Right cardiac atrium (tissue), 5 donors: Measurements from ENCODE around the gene PRKCA. TPM values are rescaled to one million over a fixed set of nuclear protein-coding genes. Genes with fewer than 3 reads are reported as not detected.
"Not testable (repeated sequence)": the region's sequence is repeated elsewhere in the genome, so short reads cannot be mapped to it uniquely, and the experiment has no call there.

ENCODE experiments used
- ATAC-seq, 2 donors: fragments of 200-7000 bp; cut with Tn5 transposase; one replicate each; pipeline versions ENCODE4 v1.8.0 to v1.9.1; 2020; ENCODE audit warnings: moderate library complexity in 2 of 2, mild to moderate bottlenecking in 1 of 2
- DNase-seq, 3 donors: peaks; one replicate each; pipeline ENCODE4 v3.0.0-alpha.2; 2020
- H3K27ac ChIP-seq: one replicate; pipeline ENCODE4 v1.5.1; 2013; ENCODE audit warnings: mild to moderate bottlenecking, low read length, control low read depth, moderate library complexity
- H3K27me3 ChIP-seq: one replicate; pipeline ENCODE4 v1.6.1; 2013; ENCODE audit not compliant: control insufficient read depth, insufficient read depth
- H3K4me1 ChIP-seq: one replicate; pipeline ENCODE4 v1.6.1; 2013; ENCODE audit warnings: low read length; ENCODE audit not compliant: control insufficient read depth, insufficient read depth
- H3K4me3 ChIP-seq: one replicate; pipeline ENCODE4 v1.5.1; 2013; ENCODE audit warnings: low read length, control low read depth
- H3K9me3 ChIP-seq: one replicate; pipeline ENCODE4 v1.6.1; 2013; ENCODE audit warnings: low read length; ENCODE audit not compliant: control insufficient read depth
- WGBS: extraction: QIAGEN DNeasy Blood & Tissue Kit; methylation state at CpG from one replicate; pipeline ENCODE4 v1.1.7; 2013; 5-methylcytosine and 5-hydroxymethylcytosine counted together
- intact Hi-C, 4 donors: fragments of 100-400 bp; cut with DNase I; formaldehyde crosslinking; loops; one replicate each; pipeline versions ENCODE4 v1.11.0 to v1.14.0; 2022 to 2023
- polyA plus RNA-seq: library from polyadenylated mRNA; stranded (reverse); fragments of 200-250 nt; gene quantifications from one replicate; pipeline ENCODE4 v1.2.3, GENCODE V29; 2013
- total RNA-seq, 4 donors: library from RNA; stranded (reverse); fragmentation: NEBNext Ultra II Directional; extraction: Animal tissue kit (Norgen Biotek cat#: 25700); gene quantifications; one replicate each; pipeline ENCODE4 v1.2.1, GENCODE V29; 2021
- donor health status: healthy with polysubstance abuse.
- donor health status: DM: no; HTN: yes; CAD: no.
- donor health status: DM: no; HTN: no; CAD: no.
- donor health status: DM: no; HTN: yes; CAD: no; lungs with severe emphysema.
- donor health status: DM: yes; HTN: yes; CAD: no.

PRKCA gene
- total and polyA plus RNA-seq, 5 donors = 2.2 to 8.0 (median 6.8) TPM

GRCh38 chr17:66353937-66354401, 51.6 kb downstream of the PRKCA start:
- intact Hi-C loops = no loop called here
- WGBS = 87% methylated on average over 6 of the region's 6 CpGs
- H3K4me1 ChIP-seq = no peaks in the 10 kb centered on the region
- no peaks in the 10 kb centered on the region for H3K9me3 ChIP-seq
- DNase-seq (no peak), ATAC-seq (no peak)
- no peak overlapping the region for H3K4me3 ChIP-seq
- H3K27ac ChIP-seq = no peak overlapping the region
- H3K27me3 ChIP-seq = no peaks in the 10 kb centered on the region

DNA sequence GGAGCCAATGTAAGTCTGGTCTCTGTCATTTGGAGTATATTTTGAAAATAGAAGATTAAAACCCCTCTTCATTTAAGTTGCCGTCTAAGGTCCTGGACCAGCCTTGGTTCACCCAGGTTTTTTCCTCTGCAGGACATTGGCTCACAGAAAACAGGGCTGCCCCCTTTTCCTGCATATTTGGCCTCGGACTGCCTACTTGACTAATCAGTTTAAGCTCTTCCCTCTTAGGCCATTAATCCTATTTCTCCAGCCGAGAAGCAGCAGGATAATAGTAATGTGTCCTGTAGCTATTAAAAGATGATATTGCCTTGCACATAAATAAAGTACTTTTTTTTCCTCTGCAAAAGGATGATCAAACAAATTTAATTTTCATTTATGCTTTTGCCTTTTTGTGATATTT, 52.1 kb downstream of the PRKCA start:
- WGBS = 82% methylated on average over 3 of the region's 3 CpGs

GRCh38 chr17:66354981-66355380, 52.6 kb downstream of the PRKCA start:
- ATAC-seq (no peak), DNase-seq (no peak)
- no peak overlapping the region for H3K4me3 ChIP-seq
- no peaks in the 10 kb centered on the region for H3K9me3 ChIP-seq
- H3K4me1 ChIP-seq = no peaks in the 10 kb centered on the region
- intact Hi-C loops = no loop called here
- 77% methylated on average over 5 of the region's 5 CpGs for whole genome bisulfite sequencing
- H3K27me3 ChIP-seq = no peaks in the 10 kb centered on the region
- H3K27ac ChIP-seq = no peak overlapping the region

More for the DNA sequence above, 52.1 kb downstream of the PRKCA start:
- Histone ChIP-seq H3K4me3 (no peak overlapping the region), H3K9me3 (no peaks in the 10 kb centered on the region), H3K4me1 (no peaks in the 10 kb centered on the region), H3K27ac (no peak overlapping the region), H3K27me3 (no peaks in the 10 kb centered on the region)
- intact Hi-C loops = no loop called here
- DNase-seq (no peak), ATAC-seq (no peak)

DNA sequence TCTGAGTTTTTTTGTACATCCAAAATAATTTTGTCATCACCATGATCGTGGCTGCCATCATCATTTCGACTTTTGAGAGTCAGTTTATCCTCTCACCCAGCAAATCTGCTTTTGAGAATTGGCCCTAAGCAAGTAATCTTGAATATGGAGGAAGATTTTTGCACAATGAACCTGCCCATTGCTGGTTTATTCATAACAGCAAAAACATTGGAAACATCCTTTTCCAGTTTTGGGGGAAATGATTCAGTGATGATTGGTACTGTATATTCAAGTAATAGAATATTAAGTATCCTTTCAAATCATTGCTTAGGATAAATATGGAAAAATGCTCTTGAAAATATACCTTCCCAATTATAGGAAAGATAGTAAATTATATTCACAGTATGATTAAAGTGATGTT, 53.1 kb downstream of the PRKCA start:
- ATAC-seq = no peak
- WGBS = 85% methylated on average over 2 of the region's 2 CpGs
- H3K27ac ChIP-seq = no peak overlapping the region
- no peaks in the 10 kb centered on the region for H3K27me3 ChIP-seq
- H3K9me3 ChIP-seq = no peaks in the 10 kb centered on the region
- no peaks in the 10 kb centered on the region for H3K4me1 ChIP-seq
- intact Hi-C loops = no loop called here
- H3K4me3 ChIP-seq = no peak overlapping the region
- no peak for DNase-seq

DNA sequence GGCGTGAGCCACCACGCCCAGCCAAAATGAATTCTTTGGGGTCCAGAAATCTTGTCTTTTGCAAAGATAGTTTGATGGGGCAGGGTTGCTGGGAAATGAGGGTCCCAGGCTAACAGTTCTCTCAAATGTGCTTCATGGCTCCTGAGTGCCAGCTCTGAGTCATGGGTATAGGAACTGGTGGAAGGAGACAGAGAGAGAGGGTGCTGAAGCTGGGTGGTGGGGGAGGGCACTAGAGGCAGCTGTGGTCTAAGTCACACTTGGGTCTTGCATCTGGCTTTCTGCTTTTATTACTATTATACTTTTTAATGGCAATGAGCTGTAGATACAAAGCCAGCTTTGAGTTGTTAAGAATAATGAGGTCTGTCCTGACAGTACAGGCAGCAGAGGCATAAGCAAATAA, 54.6 kb downstream of the PRKCA start:
- WGBS = 97% methylated on average over 2 of the region's 2 CpGs
- ATAC-seq = no peak

DNA sequence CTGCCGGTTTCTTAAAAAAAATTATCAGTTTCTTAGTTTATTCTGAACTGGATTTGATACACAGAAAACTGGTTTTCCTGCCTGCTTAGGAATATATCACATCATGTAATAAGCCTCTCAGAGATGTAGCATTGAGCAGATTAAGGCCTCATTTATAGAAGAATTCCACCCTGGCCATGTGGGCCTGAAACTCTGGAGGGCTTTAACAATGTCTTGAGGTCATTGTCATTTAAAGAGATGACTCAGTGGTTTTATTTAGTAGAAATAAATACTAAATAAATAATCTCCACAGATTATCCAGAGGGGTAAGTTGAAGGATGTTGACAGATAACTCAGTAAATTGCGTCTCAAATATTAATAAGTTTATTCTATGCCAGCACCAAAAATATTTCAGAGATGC, 56.9 kb downstream of the PRKCA start:
- intact Hi-C loops = no loop called here
- no peaks in the 10 kb centered on the region for H3K27me3 ChIP-seq
- DNase-seq (no peak), ATAC-seq (no peak)
- no peak overlapping the region for H3K27ac ChIP-seq
- WGBS = 82% methylated on average over 2 of the region's 2 CpGs
- no peaks in the 10 kb centered on the region for H3K9me3 ChIP-seq
- no peaks in the 10 kb centered on the region for H3K4me1 ChIP-seq
- H3K4me3 ChIP-seq = no peak overlapping the region

More for the DNA sequence above, 54.6 kb downstream of the PRKCA start:
- Histone ChIP-seq H3K4me3 (no peak overlapping the region), H3K27ac (no peak overlapping the region), H3K27me3 (no peaks in the 10 kb centered on the region), H3K4me1 (no peaks in the 10 kb centered on the region), H3K9me3 (no peaks in the 10 kb centered on the region)
- intact Hi-C loops = no loop called here
- DNase-seq = no peak

GRCh38 chr17:66360961-66361565, 58.6 kb downstream of the PRKCA start:
- ATAC-seq, H3K4me3 ChIP-seq, H3K27me3 ChIP-seq, H3K27ac ChIP-seq, H3K4me1 ChIP-seq, DNase-seq, intact Hi-C loops, H3K9me3 ChIP-seq: not testable (repeated sequence)
- 98% methylated on average over 12 of the region's 12 CpGs for WGBS

DNA sequence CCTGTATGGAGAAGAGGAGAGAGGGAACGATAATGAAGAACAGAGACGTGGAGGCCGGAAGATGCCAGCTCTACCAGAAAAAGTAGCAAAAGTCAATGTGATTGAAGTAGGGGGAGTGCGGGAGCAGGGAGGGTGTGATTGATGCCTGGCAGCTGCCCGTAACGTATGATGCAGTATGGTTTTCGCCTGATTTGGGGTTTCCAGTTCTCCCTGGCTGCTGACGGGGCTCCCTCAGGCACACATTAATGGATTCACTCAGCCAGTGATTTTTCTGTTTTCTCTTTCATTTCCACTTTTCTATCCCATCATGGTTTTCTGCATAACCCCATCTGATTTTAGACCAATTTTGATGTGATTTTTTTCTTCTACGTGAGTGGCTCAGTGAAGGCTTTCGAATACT, 62.1 kb downstream of the PRKCA start:
- Histone ChIP-seq H3K27ac (no peak overlapping the region), H3K9me3 (no peaks in the 10 kb centered on the region), H3K4me3 (no peak overlapping the region), H3K27me3 (no peaks in the 10 kb centered on the region), H3K4me1 (no peaks in the 10 kb centered on the region)
- 95% methylated on average over 10 of the region's 10 CpGs for WGBS
- intact Hi-C loops = no loop called here
- ATAC-seq (no peak), DNase-seq (no peak)

DNA sequence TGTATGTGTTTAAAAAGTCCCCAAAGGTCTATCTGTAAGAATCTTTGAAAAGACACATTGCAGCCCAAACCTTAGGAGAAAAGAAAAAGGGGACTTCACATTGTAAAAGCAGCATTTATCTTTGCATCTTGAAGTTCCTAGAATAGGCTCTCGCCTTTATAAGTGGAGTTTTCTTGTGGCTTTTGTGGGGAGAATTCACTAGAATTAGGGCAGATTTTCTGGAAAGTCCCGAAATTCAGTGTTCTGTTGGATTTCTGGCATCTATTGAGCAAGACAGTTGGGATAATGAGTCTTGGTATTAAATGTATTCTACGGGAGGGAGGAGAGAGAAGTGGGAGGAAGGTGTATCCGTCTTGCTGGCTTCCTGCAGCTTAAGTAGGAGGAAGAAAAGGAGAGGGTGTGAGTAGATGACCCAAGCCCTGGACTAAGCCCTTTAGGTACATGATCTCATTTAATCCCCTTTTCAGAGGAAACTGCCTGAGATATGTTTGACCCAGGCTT, 62.6 kb downstream of the PRKCA start:
- H3K9me3 ChIP-seq = no peaks in the 10 kb centered on the region
- no peaks in the 10 kb centered on the region for H3K4me1 ChIP-seq
- H3K4me3 ChIP-seq = no peak overlapping the region
- no peaks in the 10 kb centered on the region for H3K27me3 ChIP-seq
- 36% methylated on average over 4 of the region's 4 CpGs for WGBS
- DNase-seq (no peak), ATAC-seq (no peak)
- intact Hi-C loops = no loop called here
- H3K27ac ChIP-seq = no peak overlapping the region

DNA sequence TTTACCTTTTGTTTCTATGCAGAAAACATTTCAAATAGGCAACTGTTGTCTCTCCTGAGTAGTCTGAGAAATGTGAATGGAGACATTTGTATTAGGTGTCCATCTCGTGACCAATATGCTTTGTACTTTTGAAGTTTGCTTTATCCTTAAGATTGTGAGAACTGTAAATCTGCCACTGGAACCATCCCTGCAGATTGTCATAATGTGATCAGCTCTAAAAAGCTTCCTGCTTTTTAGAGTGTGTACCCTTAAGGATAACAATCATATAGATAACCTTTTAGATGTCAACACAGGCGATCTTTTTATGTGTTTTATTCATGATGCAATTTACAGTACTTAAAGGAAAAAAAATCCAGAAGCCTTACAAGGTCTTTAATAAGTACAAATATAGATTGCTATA, 63.5 kb downstream of the PRKCA start:
- Histone ChIP-seq H3K9me3 (no peaks in the 10 kb centered on the region), H3K4me3 (no peak overlapping the region), H3K27me3 (no peaks in the 10 kb centered on the region), H3K4me1 (no peaks in the 10 kb centered on the region), H3K27ac (no peak overlapping the region)
- WGBS = 81% methylated on average over 2 of the region's 2 CpGs
- ATAC-seq (no peak), DNase-seq (no peak)
- intact Hi-C loops = no loop called here

DNA sequence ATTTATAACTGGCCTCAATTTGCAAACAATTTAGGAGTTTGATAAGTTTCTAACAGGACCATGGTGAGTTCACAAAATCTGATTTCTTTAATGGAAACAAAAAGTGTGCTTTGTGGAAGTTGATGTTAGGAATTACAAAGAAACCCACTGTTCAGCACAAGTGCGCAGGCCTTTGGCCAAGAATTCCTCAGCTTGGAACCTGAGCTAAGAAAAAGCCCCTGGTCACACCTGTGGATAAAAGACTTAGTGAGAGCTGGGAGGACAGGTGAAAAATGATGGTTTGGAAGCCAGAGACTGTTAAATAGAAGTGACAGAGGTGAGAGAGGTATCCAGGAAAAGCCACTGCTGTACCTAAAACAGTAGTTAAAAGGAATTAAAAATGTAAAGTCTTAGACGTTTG, 64.7 kb downstream of the PRKCA start:
- no peak overlapping the region for H3K27ac ChIP-seq
- H3K9me3 ChIP-seq = no peaks in the 10 kb centered on the region
- H3K4me3 ChIP-seq = no peak overlapping the region
- WGBS = 79% methylated on average over 2 of the region's 2 CpGs
- intact Hi-C loops = no loop called here
- H3K4me1 ChIP-seq = no peaks in the 10 kb centered on the region
- no peak for DNase-seq
- no peak for ATAC-seq
- H3K27me3 ChIP-seq = no peaks in the 10 kb centered on the region

DNA sequence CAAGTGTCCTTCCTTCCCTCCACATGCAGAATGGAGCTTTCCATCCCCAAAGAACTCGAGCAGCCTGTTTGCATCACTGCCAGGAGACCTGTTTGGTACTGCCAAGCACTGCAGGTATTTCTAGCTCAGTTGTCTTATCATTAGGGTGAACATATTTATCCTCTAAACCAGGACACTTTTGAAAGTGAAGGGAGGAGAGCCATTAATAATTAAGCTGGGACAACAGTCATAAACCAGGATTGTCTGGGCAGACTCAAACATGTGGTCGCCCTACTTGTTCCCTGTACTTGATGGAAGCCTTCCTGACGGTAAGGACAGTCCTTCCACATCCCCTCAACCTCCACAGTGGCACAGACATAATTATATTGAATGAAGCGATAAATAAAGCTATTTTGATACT, 67.4 kb downstream of the PRKCA start:
- DNase-seq (no peak), ATAC-seq (no peak)
- H3K4me1 ChIP-seq = no peaks in the 10 kb centered on the region
- intact Hi-C loops = no loop called here
- no peak overlapping the region for H3K4me3 ChIP-seq
- H3K27ac ChIP-seq = no peak overlapping the region
- H3K9me3 ChIP-seq = no peaks in the 10 kb centered on the region
- WGBS = 94% methylated on average over 4 of the region's 4 CpGs
- H3K27me3 ChIP-seq = no peaks in the 10 kb centered on the region
